GM13977 (cell line): ENCODE results near the gene WNT7A.

Experiments
- DNase-seq: peaks from one replicate; pipeline ENCODE4 v3.0.0; 2012; ENCODE audit warnings: low spot score
- CTCF ChIP-seq: IDR thresholded peaks from 2 replicates; pipeline ENCODE4 v1.5.1; 2012; ENCODE audit warnings: mild to moderate bottlenecking, control low read depth; ENCODE audit not compliant: insufficient read depth; ENCODE audit errors: extremely low read depth, missing control alignments
- in situ Hi-C: fragments of 300-500 bp; cut with MboI; formaldehyde crosslinking; loops from one replicate; pipeline ENCODE4 v1.12.0; 2022; ENCODE audit warnings: low sequenced_read_pairs, low pct_unique_long_range_greater_than_20kb, mixed read lengths, inconsistent platforms; ENCODE audit not compliant: unreplicated experiment

The WNT7A gene

GRCh38 chr3:13829311-13829710 is 50.6 kb downstream of the WNT7A start:
- DNase-seq = no peak
- in situ Hi-C loops = no loop called here
- no peak for TF ChIP-seq CTCF

GRCh38 chr3:13828501-13829265 is 51.2 kb downstream of the WNT7A start:
- no peak for TF ChIP-seq CTCF
- DNase-seq = no peak
- in situ Hi-C loops = no loop called here

GRCh38 chr3:13827699-13828098 is 52.2 kb downstream of the WNT7A start:
- TF ChIP-seq CTCF = no peak
- in situ Hi-C loops = no loop called here
- no peak for DNase-seq

GRCh38 chr3:13827256-13827655 is 52.6 kb downstream of the WNT7A start:
- in situ Hi-C loops = no loop called here
- no peak for DNase-seq
- no peak for TF ChIP-seq CTCF

- DNase-seq = no peak
- in situ Hi-C loops = no loop called here
Measured at GRCh38 chr3:13826672-13827071, 53.2 kb downstream of the WNT7A start.

GRCh38 chr3:13825821-13826220 is 54.0 kb downstream of the WNT7A start:
- DNase-seq = no peak
- in situ Hi-C loops = no loop called here
- no peak for TF ChIP-seq CTCF

More at GRCh38 chr3:13826672-13827071, 53.2 kb downstream of the WNT7A start:
- TF ChIP-seq CTCF = no peak
